Peyer's patch (tissue), 4 donors: ENCODE measurements around the gene R3HDM2. TPM values are rescaled to one million over a fixed set of nuclear protein-coding genes. Genes with fewer than 3 reads are reported as not detected.
A peak's percentile ranks its signal among the peaks of the same experiment; 100 is the strongest.

Source experiments
- DNase-seq, 3 donors: peaks; one replicate each; pipeline ENCODE4 v3.0.0-alpha.2; 2017 to 2019
- H3K27ac ChIP-seq, 4 donors: fragments of 200-600 bp; sonication (generic); one replicate each; pipeline ENCODE4 v1.5.1; 2016 to 2019
- H3K27me3 ChIP-seq, 2 donors: fragments of 200-600 bp; sonication (generic); one replicate each; pipeline ENCODE4 v1.5.1; 2019
- H3K36me3 ChIP-seq, 3 donors: fragments of 200-600 bp; sonication (generic); one replicate each; pipeline ENCODE4 v1.5.1; 2016 to 2019
- H3K4me1 ChIP-seq, 4 donors: fragments of 200-600 bp; sonication (generic); one replicate each; pipeline ENCODE4 v1.5.1; 2016 to 2019
- H3K4me3 ChIP-seq, 4 donors: fragments of 200-600 bp; sonication (generic); 1 replicate in 3 of 4; 2 replicates in 1 of 4; pipeline ENCODE4 v1.5.1; 2016 to 2019; ENCODE audit warnings: mild to moderate bottlenecking in 1 of 4
- H3K9me3 ChIP-seq, 4 donors: fragments of 200-600 bp; sonication (generic); one replicate each; pipeline ENCODE4 v1.5.1; 2016 to 2019; ENCODE audit warnings: mild to moderate bottlenecking in 1 of 4
- POLR2A ChIP-seq, 2 donors: fragments of 450-650 bp; IDR thresholded peaks; one replicate each; pipeline ENCODE4 v1.5.1; 2017; ENCODE audit warnings: antibody characterized with exemption in 2 of 2, mild to moderate bottlenecking in 2 of 2, moderate library complexity in 2 of 2
- total RNA-seq, 4 donors: library from RNA; depleted of rRNA; stranded (reverse); fragments of >200 nt; gene quantifications; one replicate each; pipeline ENCODE4 v1.1.0, GENCODE V29; 2016
- TF ChIP-seq, protein P1 (sequence below), 6 experiments: fragments of 450-650 bp in 4 of 6; fragments of 200-600 bp in 2 of 6; sonication (generic) in 1 of 6; IDR thresholded peaks; one replicate each; pipeline ENCODE4 v1.5.1; 2017 to 2019; ENCODE audit warnings: antibody characterized with exemption in 6 of 6, mild to moderate bottlenecking in 3 of 6, moderate library complexity in 1 of 6

The R3HDM2 gene
- total RNA-seq, 4 donors from 2014 or later: 23.1 to 145 (median 54.8) TPM

- Histone ChIP-seq H3K27ac (peak overlapping the region in 1 of 4 donors; percentile 49), H3K9me3 (no peaks in the 10 kb centered on the region), H3K4me1 (peaks cover 0 to 38% (median 21%) of the 10 kb centered on the region in 4 donors), H3K36me3 (peaks cover 0 to 23% (median 0%) of the 10 kb centered on the region in 3 donors), H3K4me3 (peak overlapping the region in 3 of 4 donors; percentile 46 to 55 (median 53)), H3K27me3 (peaks cover 0 to 54% of the 10 kb centered on the region in 2 donors)
- DNase-seq: peak in 2 of 3 donors; percentile 33 to 64
- TF ChIP-seq, protein P1, sequence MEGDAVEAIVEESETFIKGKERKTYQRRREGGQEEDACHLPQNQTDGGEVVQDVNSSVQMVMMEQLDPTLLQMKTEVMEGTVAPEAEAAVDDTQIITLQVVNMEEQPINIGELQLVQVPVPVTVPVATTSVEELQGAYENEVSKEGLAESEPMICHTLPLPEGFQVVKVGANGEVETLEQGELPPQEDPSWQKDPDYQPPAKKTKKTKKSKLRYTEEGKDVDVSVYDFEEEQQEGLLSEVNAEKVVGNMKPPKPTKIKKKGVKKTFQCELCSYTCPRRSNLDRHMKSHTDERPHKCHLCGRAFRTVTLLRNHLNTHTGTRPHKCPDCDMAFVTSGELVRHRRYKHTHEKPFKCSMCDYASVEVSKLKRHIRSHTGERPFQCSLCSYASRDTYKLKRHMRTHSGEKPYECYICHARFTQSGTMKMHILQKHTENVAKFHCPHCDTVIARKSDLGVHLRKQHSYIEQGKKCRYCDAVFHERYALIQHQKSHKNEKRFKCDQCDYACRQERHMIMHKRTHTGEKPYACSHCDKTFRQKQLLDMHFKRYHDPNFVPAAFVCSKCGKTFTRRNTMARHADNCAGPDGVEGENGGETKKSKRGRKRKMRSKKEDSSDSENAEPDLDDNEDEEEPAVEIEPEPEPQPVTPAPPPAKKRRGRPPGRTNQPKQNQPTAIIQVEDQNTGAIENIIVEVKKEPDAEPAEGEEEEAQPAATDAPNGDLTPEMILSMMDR (IDR thresholded peaks at IDR 0.05): no peak
- no peak for TF ChIP-seq POLR2A (IDR thresholded peaks at IDR 0.05)
These were observed 215.2 kb downstream of the R3HDM2 start for GRCh38 chr12:57215668-57216013.

DNA sequence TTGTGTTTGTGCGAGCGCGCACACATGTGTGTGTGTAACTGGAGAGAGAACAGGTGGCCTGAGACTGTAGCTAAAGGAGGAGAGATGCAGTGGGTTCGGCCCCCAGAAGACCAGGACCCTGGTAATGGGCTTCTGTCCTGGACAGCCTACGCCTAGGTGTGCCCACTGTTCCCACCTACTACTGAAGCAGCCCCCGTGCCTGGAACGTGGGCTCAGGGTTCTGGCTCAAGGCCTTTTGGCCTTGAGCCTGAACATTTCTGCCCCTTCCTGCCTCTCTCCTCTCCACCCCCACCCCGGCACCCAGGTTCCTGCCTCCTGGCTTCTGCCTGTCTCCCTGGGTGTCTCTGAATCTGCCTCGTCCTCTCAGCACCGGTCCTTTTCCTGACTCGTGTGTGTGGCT lies 215.8 kb downstream of the R3HDM2 start:
- DNase-seq: no peak
- H3K36me3 ChIP-seq: peaks cover 0 to 29% (median 0%) of the 10 kb centered on the region in 3 donors
- H3K4me3 ChIP-seq: no peak overlapping the region
- peaks cover 0 to 38% (median 21%) of the 10 kb centered on the region in 4 donors for H3K4me1 ChIP-seq
- TF ChIP-seq, protein P1 (IDR thresholded peaks at IDR 0.05): no peak
- peaks cover 0 to 48% of the 10 kb centered on the region in 2 donors for H3K27me3 ChIP-seq
- H3K27ac ChIP-seq: no peak overlapping the region
- H3K9me3 ChIP-seq: no peaks in the 10 kb centered on the region

GRCh38 chr12:57214398-57214781 lies 216.5 kb downstream of the R3HDM2 start:
- peak; percentile 70 to 86 (median 70) for DNase-seq
- peaks cover 0 to 38% (median 21%) of the 10 kb centered on the region in 4 donors for H3K4me1 ChIP-seq

DNA sequence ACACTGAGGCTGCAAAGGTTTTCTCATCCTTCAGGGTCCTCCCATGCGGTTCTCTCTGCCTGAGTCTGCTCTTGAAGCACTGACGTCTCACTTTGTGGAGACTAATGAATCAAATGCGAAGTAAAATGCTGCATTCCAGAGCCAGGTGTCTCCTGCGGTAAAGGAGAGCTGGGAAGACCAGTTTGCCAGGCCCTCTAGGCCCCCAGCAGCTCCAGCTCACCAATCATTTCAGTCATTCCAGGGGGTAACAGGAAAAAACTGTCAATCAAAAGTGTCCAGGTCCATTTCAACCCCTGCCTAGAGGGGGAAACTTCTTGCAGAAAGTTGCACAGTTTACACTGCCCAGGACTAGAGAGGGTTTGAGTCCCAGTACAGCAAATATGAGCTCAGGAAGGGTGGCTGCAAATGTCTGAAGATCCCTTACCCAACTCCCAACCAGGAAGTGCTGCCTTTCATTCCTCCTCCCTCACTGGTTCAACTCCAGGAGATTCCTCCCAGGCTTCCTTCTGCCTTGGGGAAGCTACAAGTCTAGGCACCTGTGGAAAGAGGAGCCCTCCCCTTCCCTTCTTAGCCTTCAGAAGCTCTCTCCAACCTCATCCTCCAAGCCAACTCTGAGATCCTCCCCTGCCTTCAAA lies 217.0 kb downstream of the R3HDM2 start:
- Histone ChIP-seq H3K4me3 (no peak overlapping the region), H3K36me3 (peaks cover 0 to 40% (median 0%) of the 10 kb centered on the region in 3 donors), H3K4me1 (peaks cover 0 to 38% (median 21%) of the 10 kb centered on the region in 4 donors), H3K27ac (no peak overlapping the region), H3K9me3 (no peaks in the 10 kb centered on the region), H3K27me3 (peaks cover 0 to 36% of the 10 kb centered on the region in 2 donors)
- TF ChIP-seq POLR2A (IDR thresholded peaks at IDR 0.05): no peak
- TF ChIP-seq, protein P1 (IDR thresholded peaks at IDR 0.05): no peak
- DNase-seq: no peak

More at GRCh38 chr12:57214398-57214781, 216.5 kb downstream of the R3HDM2 start:
- Histone ChIP-seq H3K4me3 (no peak overlapping the region), H3K27ac (no peak overlapping the region), H3K9me3 (no peaks in the 10 kb centered on the region), H3K36me3 (peaks cover 0 to 35% (median 0%) of the 10 kb centered on the region in 3 donors), H3K27me3 (peaks cover 0 to 41% of the 10 kb centered on the region in 2 donors)
- no peak for TF ChIP-seq POLR2A (IDR thresholded peaks at IDR 0.05)
- TF ChIP-seq, protein P1 (IDR thresholded peaks at IDR 0.05): peak; percentile 55 to 77 (median 63)

DNA sequence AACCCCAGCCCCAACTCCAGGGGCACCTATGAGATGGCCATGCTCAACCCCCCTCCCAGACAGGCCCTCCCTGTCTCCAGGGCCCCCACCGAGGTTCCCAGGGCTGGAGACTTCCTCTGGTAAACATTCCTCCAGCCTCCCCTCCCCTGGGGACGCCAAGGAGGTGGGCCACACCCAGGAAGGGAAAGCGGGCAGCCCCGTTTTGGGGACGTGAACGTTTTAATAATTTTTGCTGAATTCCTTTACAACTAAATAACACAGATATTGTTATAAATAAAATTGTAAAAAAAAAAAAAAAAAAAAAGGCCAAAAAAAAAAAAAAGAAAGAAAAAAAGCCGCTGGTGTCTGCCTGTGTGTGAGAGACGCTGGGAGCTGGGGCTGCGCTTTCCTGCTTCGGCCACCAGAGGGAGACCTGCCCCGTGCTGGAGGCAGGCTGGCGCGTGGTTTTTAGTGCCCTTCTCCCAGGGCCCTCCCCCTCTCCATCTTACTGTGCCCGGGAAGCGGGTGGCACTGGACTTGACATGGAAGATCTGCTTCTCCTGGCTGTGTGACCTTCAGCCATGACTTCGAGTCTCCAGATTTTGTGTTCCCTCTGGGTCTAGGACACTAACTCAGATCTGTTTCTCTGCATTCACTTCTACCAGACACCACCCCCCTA lies 217.7 kb downstream of the R3HDM2 start:
- Histone ChIP-seq H3K4me1 (peaks cover 0 to 38% (median 21%) of the 10 kb centered on the region in 4 donors), H3K9me3 (no peaks in the 10 kb centered on the region), H3K27ac (no peak overlapping the region), H3K4me3 (no peak overlapping the region), H3K36me3 (peaks cover 0 to 47% (median 0%) of the 10 kb centered on the region in 3 donors), H3K27me3 (peaks cover 0 to 36% of the 10 kb centered on the region in 2 donors)
- DNase-seq: peak; percentile 83 to 93 (median 89)
- TF ChIP-seq POLR2A (IDR thresholded peaks at IDR 0.05): no peak
- TF ChIP-seq, protein P1 (IDR thresholded peaks at IDR 0.05): peak; percentile 88 to 93 (median 91)
